UCSD-AML1 (cell line): Measurements from ENCODE around the gene PTPRK.

Source experiments
- DNase-seq: peaks from one replicate; lab custom pipeline; 2025; ENCODE audit not compliant: unreplicated experiment; lab: John Stamatoyannopoulos, UW

PTPRK gene

DNA sequence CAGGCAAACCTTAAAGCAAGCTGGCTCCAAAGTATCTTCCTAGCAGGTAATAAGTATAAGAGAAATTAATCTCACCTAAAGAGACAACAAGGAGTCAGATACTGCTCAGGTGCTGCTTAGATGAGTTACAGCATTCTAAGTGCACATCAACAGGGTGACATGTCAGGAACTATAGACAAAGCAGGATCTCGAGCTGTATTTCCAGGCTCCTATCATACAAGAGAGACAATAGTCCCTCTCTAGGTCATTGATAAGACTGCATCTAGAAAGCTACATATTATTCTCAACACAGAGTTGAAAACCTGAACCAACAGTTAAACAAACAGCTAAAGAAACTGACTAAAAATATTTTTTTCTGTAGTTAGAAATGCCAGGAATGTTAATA, 3.9 kb downstream of the PTPRK start:
- no peak for DNase-seq

DNA sequence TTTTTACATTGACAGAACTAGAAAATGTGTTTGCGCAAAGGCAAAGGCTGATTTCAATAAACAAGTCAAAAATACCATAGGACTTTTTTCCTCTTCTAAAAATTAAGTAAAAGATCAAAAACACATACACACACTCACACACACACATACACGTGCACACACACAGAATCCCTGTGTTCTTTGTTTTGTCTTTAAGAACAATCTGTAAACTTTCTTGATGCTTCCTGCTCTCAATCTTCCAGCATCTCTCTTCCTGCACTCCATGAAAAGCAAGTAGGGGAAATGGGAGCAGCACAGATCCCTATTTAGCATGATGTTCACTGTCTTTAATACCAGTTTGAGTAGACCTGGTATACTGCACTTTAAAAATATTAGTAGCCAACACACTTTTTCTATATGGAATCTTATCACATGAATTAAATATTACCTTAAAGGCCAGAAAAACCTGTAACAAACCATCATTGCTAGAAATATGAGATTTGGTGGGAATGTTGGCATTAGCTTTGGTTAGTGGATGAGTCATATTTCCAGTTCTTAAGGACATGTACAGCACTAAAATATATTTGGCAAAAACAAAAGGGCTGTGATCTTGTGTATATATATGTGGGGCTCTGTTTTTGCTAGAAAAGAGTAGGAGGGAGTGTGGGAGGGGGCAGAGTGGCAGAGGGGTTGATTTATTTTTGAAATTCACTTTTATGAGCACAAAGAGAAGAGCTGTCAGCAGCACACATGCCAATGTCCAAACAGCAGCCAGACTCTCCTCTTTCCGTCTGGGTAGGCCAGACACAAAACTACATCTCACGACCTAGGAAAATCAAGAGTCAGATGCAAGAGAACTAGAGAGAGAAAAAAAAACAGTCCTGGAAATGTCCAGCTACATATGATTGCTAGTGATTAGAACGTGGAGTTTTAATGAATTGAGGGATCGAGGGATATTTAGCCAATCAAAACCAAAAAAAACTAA, 4.6 kb downstream of the PTPRK start:
- DNase-seq = no peak

DNA sequence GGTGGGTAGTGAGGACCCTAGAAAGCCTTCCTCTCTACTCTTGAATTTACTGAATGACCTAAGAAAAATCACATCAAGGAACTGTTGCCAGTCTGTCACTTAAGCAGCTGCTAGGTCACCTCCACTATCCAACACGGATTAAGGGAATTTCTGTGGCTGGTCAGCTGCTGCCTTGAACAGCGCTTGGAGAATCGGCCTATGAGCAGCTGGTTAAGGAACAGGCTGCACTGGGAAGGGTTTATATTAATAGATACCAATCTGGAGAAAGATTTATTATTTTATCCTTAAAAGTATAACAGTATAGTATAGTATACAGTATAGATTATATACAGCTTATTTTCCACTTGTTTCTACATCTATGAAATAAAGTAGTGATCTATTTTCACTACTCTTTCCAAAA, 6.5 kb downstream of the PTPRK start:
- DNase-seq = no peak

DNA sequence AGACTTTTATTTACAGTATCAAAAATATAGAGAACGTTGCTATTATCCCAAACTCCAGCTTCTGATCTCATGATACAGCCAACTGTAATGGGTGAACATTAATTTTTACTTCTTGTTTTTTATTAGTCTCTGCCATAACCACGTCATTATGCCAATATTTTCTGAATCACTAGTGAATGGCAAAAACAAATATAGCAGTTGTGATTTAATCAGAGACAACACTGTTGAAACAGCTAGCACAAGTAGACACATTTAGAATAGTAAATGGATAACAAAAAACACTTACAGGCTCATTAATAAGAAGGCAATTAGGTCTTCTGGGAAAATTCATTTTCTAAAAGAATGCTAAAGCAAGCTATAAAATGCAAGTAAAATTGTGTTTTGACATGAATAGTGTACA, 8.1 kb downstream of the PTPRK start:
- no peak for DNase-seq

DNA sequence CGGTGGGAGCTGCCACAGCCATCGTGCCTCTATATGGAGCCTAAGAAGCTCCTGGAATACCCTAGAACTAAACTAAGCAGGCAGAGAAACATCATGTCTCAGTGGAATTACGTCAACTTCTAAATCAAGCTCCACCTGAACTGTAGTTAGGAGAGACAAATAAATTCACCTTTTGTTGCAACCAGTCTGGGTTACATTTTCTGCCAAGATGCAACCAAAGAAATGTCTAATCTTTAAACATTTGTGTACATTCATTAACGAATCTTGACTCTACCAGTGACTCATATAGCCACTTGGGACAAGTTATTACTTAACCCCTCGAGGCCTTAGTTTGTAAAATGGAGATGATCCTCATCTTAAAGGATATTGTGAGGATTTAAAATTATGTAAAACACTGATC, 8.9 kb downstream of the PTPRK start:
- no peak for DNase-seq

DNA sequence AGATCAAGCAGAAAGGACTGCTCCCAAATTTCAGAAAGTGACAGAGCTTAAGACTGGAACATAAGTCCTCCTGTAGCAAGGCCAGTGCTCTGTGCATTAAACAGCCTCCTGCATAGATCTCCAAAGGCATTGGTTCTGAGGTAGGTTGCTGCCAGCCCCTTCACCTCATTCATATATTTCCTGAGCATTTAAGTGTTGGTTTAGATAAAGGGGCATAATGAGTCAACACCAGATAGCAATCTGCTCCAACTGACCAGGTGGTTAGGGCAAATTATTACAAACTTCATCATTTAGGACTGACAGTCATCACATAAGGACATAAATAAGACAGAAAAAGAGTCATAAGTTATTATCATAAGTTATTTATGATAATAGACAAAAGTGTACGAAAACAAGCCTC, 10.7 kb downstream of the PTPRK start:
- no peak for DNase-seq

DNA sequence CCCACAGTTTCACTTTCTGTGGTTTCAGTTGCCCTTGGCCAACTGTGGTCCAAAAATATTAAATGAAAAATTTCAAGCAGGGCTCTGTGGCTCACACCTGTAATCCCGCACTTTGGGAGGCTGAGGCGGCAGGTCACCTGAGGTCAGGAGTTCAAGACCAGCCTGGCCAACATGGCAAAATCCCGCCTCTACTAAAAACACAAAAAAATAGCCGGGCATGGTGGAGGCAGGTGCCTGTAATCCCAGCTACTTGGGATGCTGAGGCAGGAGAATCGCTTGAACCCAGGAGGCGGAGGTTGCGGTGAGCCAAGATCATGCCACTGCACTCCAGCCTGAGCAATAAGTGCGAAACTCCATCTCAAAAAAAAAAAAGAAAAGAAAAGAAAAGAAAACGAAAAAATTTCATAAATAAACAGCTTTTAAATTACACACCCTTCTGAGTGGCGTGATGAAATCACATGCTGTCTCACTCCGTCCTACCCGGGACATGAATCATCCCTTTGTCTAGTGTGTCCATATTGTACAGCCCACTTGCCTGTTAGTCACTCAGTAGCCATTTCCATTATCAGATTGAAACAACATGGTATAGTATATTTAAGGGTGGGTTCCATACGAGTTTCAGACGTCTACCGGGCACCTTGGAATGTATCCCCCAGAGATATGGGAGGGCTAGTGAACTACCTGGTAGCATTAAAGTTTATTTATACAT, 11.7 kb downstream of the PTPRK start:
- no peak for DNase-seq

DNA sequence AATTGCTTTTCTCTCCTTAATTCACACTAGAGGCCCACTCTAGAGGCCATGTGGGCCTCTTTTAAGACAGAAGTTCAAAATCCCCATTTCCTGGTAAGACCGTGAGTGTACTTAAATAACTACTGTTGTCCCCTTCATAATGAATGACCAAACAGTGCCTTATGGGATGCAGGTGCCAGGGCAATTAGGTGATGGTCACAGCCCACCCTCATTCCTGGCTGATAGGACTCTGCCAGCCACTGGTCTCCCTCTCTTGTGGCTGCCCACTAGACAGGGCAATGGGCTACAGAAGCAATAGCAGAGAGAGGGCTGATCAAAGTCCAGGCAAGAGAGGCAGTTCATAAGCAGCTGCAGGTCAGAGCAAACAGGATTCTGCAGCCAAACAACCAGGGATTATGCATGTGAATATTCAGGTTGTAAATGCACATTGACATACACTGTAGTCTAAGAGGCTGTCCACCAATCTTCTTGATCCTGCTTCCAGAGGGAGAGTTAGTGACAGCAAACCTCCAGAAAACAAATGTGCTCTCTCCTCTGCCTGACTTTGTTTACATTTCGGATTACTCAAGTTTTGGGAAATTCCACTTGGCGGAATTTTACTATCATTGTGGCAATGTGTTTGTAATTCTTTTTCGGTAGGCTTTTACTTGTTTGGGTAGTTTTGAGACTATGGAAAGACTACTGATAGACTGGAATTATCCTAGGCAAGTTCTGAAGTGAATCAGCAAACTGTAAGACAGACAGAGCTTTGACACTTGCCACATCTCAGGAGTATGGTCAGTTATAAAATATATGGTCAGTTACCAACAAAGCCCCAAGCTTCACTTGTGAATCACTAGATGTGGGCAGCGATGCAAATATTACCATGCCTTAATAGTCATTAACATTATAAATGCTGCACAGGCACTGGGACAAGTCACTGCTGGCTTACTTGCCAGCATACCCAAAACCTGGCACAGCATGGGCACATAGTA, 12.8 kb downstream of the PTPRK start:
- no peak for DNase-seq

DNA sequence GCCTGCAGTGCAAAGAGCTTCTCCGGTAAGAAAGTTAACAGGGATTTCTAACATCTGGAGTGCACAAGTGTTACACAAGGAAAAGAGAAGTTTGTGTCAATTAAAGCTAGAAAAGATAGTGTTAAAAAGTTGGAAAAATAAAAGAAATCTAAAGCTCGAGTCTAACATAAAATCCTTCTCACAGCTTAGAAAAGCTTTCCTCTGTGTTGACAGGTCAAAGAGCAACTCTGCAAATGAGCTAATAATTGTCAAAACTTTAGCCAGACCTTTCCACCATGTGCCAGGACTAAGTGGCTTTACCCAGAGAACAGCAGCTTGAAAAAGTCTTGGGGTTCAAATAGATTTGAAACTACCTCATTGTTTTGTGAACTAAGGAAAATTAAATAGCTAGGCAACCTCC, 14.8 kb downstream of the PTPRK start:
- DNase-seq = no peak

DNA sequence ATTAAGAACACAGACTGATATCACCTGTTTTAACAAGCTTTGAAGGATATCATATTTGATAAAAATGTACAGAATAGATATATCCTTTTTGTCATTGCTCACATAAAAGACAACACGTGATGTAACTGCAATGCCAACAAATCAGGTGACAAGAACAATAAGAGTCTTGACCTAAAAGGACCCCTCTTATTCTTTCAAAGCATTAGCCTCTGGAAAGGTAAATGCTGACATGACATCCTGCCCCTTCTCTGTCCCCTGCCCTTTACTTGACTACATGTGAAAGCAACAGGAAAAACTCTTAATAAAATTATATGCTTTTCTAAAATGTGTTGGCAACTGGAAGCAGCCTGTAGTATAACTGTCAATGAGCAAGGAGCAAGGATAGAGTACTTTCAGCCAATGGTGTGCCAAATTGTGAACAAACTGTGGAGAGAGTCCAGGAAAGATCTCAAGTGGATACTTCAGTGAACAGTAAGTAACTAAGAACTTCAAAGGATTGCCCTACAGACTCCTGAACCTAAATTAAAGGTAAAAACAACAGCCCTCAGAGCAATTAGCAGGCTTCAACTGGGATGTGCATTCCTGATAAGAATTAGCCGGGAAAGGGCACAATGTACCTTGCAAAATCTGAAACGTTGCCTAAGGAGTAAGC, 16.3 kb downstream of the PTPRK start:
- no peak for DNase-seq

DNA sequence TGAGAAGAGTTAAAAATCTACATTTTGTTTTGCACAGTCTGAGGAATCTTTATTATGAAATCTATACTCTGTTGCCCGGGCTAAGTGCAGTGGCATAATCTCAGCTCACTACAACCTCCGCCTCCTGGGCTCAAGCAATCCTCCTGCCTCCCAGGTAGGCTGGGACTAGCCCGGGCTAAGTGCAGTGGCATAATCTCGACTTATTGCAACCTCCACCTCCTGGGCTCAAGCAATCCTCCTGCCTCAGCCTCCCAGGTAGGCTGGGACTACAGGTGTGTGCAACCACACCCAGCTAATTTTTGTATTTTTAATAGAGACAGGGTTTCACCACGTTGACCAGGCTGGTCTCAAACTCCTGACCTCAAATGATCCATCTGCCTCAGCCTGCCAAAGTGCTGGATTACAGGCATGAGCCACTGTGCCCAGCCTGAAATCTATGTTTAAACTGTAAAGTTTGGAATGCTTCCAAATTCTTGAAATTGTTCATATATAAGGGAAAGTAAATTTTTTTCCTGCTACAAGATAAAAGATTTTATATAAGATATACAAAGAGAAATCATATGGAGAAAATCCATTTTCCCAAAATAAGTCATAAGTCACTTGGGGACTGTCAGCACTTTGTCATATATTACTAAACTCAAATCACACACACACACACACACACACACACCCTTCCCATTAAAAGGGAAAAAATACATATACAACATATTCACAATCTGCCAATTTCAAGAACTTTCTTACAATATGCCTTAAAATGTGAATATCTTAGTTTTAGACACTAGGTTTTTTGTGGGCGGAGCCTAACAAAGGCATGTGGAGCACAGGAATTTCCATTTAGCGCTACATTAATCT, 19.4 kb downstream of the PTPRK start:
- no peak for DNase-seq

DNA sequence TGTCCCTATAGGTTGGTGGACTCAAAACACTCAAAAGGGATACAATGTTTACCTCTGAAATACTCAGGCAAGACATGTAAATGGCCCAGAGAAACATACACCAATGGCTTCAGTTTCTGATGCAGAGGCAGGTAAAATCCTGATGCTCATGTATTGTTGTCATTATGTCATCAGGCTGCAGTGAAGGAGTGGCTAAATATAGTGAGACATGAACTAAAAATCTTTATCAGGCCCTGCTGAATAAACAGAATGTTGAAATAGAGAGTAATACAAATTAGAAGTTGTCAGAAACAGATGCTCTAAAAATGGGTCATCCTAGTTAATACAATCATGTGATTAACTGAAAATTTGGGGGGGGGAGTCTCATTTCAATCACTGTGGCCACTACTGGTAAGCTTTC, 20.4 kb downstream of the PTPRK start:
- no peak for DNase-seq

DNA sequence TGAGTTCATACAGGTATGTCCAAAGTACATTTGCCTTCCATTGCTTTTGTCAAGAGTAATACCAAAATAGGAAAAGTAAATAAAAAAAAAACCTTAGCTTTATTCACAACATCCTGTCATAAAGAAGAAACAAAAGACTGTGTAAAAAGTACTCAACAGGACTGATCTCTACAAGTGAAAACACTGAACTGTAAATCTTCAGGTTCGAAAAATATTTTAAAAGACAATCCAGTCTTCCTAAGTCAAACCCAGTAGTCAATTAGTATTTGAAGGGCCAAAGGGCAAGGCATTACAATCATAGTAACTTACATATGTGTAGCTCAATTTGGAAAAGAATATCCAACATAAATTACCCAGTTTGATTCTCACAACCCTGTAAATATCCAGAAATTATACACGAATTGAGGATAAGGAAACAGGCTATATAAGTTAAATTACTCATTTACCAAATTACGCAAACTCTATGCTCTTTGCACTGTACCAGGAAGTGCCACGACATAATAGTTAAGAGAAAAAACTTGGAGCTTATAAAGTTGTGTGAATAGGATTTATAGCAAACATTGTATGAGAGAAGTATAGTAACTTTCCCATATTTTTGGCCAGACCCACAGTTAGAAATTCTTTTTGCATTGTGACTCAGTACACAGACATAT, 21.2 kb downstream of the PTPRK start:
- DNase-seq = no peak

DNA sequence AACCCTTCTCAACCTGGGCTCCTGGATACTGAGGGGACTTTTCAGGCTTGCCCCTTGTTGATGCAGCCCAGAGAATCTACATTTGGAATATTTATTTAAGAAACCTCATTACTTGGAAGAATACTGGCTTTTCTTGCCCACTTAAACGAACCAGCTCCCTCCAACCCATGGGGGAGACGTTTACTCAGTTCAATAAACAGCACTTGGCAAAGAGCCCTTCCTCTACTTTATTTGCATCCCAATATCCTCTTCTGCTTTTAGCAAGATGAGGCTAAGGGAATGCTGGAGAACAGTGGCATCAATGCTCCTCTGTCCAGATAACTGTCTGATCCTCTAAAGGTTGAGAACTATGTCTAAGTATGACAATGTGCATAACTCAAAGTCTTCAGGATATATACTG, 22.2 kb downstream of the PTPRK start:
- no peak for DNase-seq

DNA sequence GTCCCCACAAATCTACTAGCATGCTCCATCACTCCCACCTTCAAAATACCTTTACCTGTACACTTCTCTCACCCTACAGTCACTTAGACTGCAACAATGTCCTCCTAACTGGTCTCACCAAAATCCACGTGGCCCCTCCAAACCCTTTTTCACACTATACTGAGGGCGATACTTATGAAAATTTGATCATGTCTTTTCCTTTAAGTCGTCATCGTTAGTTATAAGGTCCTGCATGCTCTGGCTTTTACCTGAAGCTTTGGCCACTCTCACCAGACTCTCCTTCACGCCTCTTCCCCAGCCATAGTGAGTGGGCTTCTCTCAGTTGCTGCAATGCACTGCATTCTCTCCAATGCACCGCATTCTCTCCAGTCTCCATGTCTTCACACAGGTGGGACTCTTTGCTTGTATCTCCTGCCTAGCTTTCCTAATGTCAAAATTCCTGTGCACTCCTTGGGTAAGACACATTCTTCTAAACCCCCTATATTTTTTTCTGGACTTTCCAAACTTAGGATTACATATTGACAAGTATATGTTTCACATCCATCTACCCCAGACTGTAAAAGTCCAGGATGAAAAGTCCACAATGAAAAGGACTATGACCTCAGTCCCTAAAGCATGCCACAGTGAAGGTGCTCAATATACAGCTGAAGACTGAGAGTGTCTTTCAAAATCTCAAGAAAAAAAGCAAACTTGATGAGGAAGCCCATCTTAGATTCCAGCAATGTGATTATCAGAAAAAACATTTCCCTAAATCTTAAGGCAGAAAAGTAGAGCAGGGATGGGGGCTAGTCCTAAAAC, 24.7 kb downstream of the PTPRK start:
- no peak for DNase-seq

DNA sequence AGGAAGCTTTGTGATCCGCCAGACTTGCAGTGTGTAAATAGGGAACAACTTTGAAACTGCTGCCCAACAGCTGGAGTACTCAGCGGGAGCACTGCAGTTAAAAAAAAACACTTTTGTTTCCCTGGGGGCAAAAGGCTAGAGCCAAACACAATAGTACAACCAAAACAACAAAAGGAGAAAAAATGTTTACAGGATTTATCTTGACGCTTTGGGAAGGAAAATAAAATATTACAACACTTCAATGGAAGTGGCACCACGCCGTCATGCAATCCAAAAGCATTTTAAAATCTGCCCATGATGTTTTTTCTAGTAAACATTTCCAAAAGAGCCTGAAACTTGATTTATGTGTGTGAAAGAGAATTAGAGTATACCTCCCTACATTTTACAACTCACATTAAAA, 26.0 kb downstream of the PTPRK start:
- no peak for DNase-seq

DNA sequence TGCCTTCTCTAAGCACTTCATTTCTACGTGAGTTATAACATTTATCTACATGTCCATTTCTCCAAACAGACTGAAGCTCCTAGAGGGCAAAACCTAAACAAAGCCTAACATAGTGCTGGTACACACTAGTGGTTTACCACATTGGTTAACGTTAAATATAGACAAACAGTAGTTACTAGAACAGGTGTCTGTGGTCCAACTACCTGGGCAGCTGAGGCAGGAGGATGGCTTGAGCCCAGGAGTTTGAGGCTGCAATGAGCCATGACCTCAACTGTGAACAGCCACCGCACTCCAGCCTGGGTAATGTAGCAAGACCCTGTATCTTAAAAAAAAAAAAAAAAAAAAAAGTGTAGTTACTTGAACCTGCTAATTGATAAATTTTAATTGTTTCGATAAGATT, 26.5 kb downstream of the PTPRK start:
- no peak for DNase-seq

DNA sequence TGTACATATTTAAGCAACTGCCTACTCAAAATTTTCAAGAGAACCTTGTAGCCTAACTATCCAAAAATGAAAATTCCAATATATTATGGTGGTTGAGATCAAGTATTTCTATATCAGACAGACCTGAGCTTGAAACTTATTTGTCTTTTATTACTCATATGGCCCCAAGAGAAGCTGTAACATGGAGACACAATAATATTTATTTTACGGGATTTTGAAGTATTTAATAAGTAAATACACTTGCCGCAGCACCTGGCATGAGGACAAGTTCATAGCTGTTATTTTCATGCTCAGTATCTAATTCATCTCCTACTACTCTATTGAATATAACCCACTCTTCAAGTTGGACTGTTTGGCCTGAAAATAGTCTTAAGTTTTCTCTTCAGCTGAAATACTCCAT, 28.0 kb downstream of the PTPRK start:
- DNase-seq = no peak
